Measurements from ENCODE around the gene FSTL4. TPM values are rescaled to one million over a fixed set of nuclear protein-coding genes. Genes with fewer than 3 reads are reported as not detected.

The FSTL4 gene
- total and polyA plus RNA-seq, 2 of the 4 experiments (the other 2 are of a cell fraction): 0.18 TPM; not detected in 1

DNA sequence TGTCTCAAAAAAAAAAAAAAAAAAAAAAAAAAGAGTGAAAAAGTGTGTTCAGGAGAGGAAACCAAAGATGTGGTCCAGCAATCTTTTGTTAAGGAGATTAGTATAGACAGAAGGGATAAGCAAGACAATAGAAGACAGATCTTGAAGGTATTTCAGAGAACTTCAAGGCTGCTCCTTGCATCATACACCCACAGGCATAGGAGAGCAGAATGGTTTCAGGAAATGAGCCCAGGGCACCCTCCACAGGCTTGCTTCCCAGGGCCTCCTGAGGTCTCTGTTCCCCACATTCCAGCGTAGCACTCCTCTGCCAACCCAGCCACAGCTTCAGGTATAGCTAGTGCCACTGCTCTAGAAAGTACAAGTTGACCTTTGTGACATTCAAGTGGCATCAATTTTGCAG lies 65.8 kb downstream of the FSTL4 start:
- no CpG with 5 or more reads among the region's 1 CpG for WGBS, 2 experiments (ENCODE audit: extremely low coverage in 2 of 2, insufficient read length in 1 of 2)
- H4K20me1 ChIP-seq (ENCODE audit: insufficient read depth, low read length): no peaks in the 10 kb centered on the region
- in situ Hi-C loops (cut with MboI; ENCODE audit: low sequenced_read_pairs) (no loop called here), dilution Hi-C loops (cut with HindIII; ENCODE audit: low sequenced_read_pairs, unreplicated experiment) (no loop called here), intact Hi-C loops (cut with micrococcal nuclease) (no loop called here)
- H3K4me1 ChIP-seq (ENCODE audit: control insufficient read depth, insufficient read depth, low read length): no peaks in the 10 kb centered on the region
- TF ChIP-seq RCOR1 (IDR thresholded peaks at IDR 0.05; ENCODE audit: insufficient replicate concordance, low read length) (no peak), NFE2L2 (IDR thresholded peaks at IDR 0.05; ENCODE audit: low read depth, low read length) (no peak), MAZ (IDR thresholded peaks at IDR 0.05; ENCODE audit: borderline replicate concordance, low read depth, low read length) (no peak), MXI1 (IDR thresholded peaks at IDR 0.05; ENCODE audit: borderline replicate concordance, low read depth, low read length) (no peak)
- TF ChIP-seq, protein P1, sequence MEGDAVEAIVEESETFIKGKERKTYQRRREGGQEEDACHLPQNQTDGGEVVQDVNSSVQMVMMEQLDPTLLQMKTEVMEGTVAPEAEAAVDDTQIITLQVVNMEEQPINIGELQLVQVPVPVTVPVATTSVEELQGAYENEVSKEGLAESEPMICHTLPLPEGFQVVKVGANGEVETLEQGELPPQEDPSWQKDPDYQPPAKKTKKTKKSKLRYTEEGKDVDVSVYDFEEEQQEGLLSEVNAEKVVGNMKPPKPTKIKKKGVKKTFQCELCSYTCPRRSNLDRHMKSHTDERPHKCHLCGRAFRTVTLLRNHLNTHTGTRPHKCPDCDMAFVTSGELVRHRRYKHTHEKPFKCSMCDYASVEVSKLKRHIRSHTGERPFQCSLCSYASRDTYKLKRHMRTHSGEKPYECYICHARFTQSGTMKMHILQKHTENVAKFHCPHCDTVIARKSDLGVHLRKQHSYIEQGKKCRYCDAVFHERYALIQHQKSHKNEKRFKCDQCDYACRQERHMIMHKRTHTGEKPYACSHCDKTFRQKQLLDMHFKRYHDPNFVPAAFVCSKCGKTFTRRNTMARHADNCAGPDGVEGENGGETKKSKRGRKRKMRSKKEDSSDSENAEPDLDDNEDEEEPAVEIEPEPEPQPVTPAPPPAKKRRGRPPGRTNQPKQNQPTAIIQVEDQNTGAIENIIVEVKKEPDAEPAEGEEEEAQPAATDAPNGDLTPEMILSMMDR (conservative IDR thresholded peaks at IDR 0.05; ENCODE audit: low read depth, low read length): no peak
- ChIA-PET POLR2A (ENCODE audit: unreplicated experiment) (no interaction called here), CTCF (no interaction called here)
- no peak overlapping the region for H2AK5ac ChIP-seq (ENCODE audit: low read depth, low read length)
- no peak overlapping the region for H3K14ac ChIP-seq (replicated peaks; ENCODE audit: low read depth, low read length)
- ATAC-seq (ENCODE audit: low read depth): no peak
- no peak overlapping the region for H2BK15ac ChIP-seq (ENCODE audit: low read depth, low read length)
- H3K4ac ChIP-seq (ENCODE audit: low read depth, low read length): no peak overlapping the region
- no peak overlapping the region for H3K23ac ChIP-seq (ENCODE audit: low read depth, low read length)
- H2AFZ ChIP-seq (replicated peaks; ENCODE audit: low read length, poor library complexity): no peak overlapping the region
- no peak overlapping the region for H3K18ac ChIP-seq (ENCODE audit: low read depth, low read length)
- H4K8ac ChIP-seq (ENCODE audit: low read depth in 2 of 2, low read length in 2 of 2): no peak overlapping the region
- H2BK5ac ChIP-seq (ENCODE audit: low read depth, low read length, poor library complexity, severe bottlenecking): no peak overlapping the region
- no peaks in the 10 kb centered on the region for H3K9me3 ChIP-seq (ENCODE audit: control insufficient read depth, insufficient read depth, low read length)
- no peak overlapping the region for H2AK9ac ChIP-seq (replicated peaks; ENCODE audit: low read depth, low read length, poor library complexity)
- no peaks in the 10 kb centered on the region for H3K27me3 ChIP-seq (ENCODE audit: control insufficient read depth, insufficient read depth, low read length)
- H2BK120ac ChIP-seq (ENCODE audit: low read depth, low read length): no peak overlapping the region
- no peak overlapping the region for H4K91ac ChIP-seq (ENCODE audit: insufficient read depth, low read depth, low read length)
- no peak overlapping the region for H3K27ac ChIP-seq (ENCODE audit: insufficient read depth, low read length)
- no peak for DNase-seq
- no peak overlapping the region for H4K5ac ChIP-seq (ENCODE audit: low read depth, low read length)
- H3K9me1 ChIP-seq (ENCODE audit: insufficient read depth, low read length): no peaks in the 10 kb centered on the region
- H3K79me1 ChIP-seq (ENCODE audit: low read depth in 1 of 2, low read length in 2 of 2): no peaks in the 10 kb centered on the region
- H3K4me3 ChIP-seq (ENCODE audit: insufficient read depth, low read depth, low read length): no peak overlapping the region
- no TSS peak for BruUV-seq (replicated peaks)
- H3K36me3 ChIP-seq (ENCODE audit: control insufficient read depth, insufficient read depth, low read length): no peaks in the 10 kb centered on the region
- H2BK20ac ChIP-seq (ENCODE audit: low read depth, low read length): no peak overlapping the region
- H3K9ac ChIP-seq (ENCODE audit: low read depth, low read length): no peak overlapping the region
- H3K56ac ChIP-seq (ENCODE audit: extremely low read depth, insufficient read depth, low read length): no peak overlapping the region
- no peak overlapping the region for H3K4me2 ChIP-seq (ENCODE audit: low read depth, low read length)

Data from IMR-90 (cell line).